Measurements from ENCODE around the gene RNASET2.

The RNASET2 gene

GRCh38 chr6:166929542-166930189, 26.7 kb downstream of the RNASET2 start:
- H3K4me1 ChIP-seq (ENCODE audit: control insufficient read depth in 5 of 5, insufficient read depth in 5 of 5, low read length in 5 of 5): peaks cover 0 to 35% (median 4%) of the 10 kb centered on the region in 5 donors
- H3K27me3 ChIP-seq (ENCODE audit: control insufficient read depth in 5 of 5, insufficient read depth in 4 of 5, low read length in 5 of 5): no peaks in the 10 kb centered on the region
- peaks cover 0 to 3% (median 0%) of the 10 kb centered on the region in 5 donors for H3K9me3 ChIP-seq (ENCODE audit: control insufficient read depth in 5 of 5, low read length in 5 of 5)
- H3K27ac ChIP-seq (ENCODE audit: low read depth, low read length): no peak overlapping the region
- no peak overlapping the region for H3K4me3 ChIP-seq (ENCODE audit: low read depth in 1 of 5, low read length in 5 of 5)
- peaks cover 0 to 50% (median 23%) of the 10 kb centered on the region in 5 donors for H3K36me3 ChIP-seq (ENCODE audit: control insufficient read depth in 5 of 5, insufficient read depth in 5 of 5, low read length in 5 of 5)
- H3K9ac ChIP-seq (ENCODE audit: low read length in 5 of 5): no peak overlapping the region

- peaks cover 0 to 35% (median 4%) of the 10 kb centered on the region in 5 donors for H3K4me1 ChIP-seq (ENCODE audit: control insufficient read depth in 5 of 5, insufficient read depth in 5 of 5, low read length in 5 of 5)
- H3K27ac ChIP-seq (ENCODE audit: low read depth, low read length): no peak overlapping the region
- peaks cover 0 to 42% (median 18%) of the 10 kb centered on the region in 5 donors for H3K36me3 ChIP-seq (ENCODE audit: control insufficient read depth in 5 of 5, insufficient read depth in 5 of 5, low read length in 5 of 5)
These were observed 27.5 kb downstream of the RNASET2 start for GRCh38 chr6:166928644-166929541.

GRCh38 chr6:166927935-166928643, 28.3 kb downstream of the RNASET2 start:
- Histone ChIP-seq H3K9me3 (ENCODE audit: control insufficient read depth in 5 of 5, low read length in 5 of 5) (peaks cover 0 to 3% (median 0%) of the 10 kb centered on the region in 5 donors), H3K4me1 (ENCODE audit: control insufficient read depth in 5 of 5, insufficient read depth in 5 of 5, low read length in 5 of 5) (peaks cover 0 to 35% (median 4%) of the 10 kb centered on the region in 5 donors), H3K27ac (ENCODE audit: low read depth, low read length) (no peak overlapping the region), H3K4me3 (ENCODE audit: low read depth in 1 of 5, low read length in 5 of 5) (no peak overlapping the region), H3K27me3 (ENCODE audit: control insufficient read depth in 5 of 5, insufficient read depth in 4 of 5, low read length in 5 of 5) (no peaks in the 10 kb centered on the region), H3K9ac (ENCODE audit: low read length in 5 of 5) (no peak overlapping the region), H3K36me3 (ENCODE audit: control insufficient read depth in 5 of 5, insufficient read depth in 5 of 5, low read length in 5 of 5) (peaks cover 0 to 36% (median 15%) of the 10 kb centered on the region in 5 donors)

More at GRCh38 chr6:166928644-166929541, 27.5 kb downstream of the RNASET2 start:
- Histone ChIP-seq H3K4me3 (ENCODE audit: low read depth in 1 of 5, low read length in 5 of 5) (no peak overlapping the region), H3K9me3 (ENCODE audit: control insufficient read depth in 5 of 5, low read length in 5 of 5) (peaks cover 0 to 3% (median 0%) of the 10 kb centered on the region in 5 donors), H3K27me3 (ENCODE audit: control insufficient read depth in 5 of 5, insufficient read depth in 4 of 5, low read length in 5 of 5) (no peaks in the 10 kb centered on the region), H3K9ac (ENCODE audit: low read length in 5 of 5) (no peak overlapping the region)

GRCh38 chr6:166927240-166927934, 29.0 kb downstream of the RNASET2 start:
- Histone ChIP-seq H3K4me3 (ENCODE audit: low read depth in 1 of 5, low read length in 5 of 5) (no peak overlapping the region), H3K27me3 (ENCODE audit: control insufficient read depth in 5 of 5, insufficient read depth in 4 of 5, low read length in 5 of 5) (no peaks in the 10 kb centered on the region)

GRCh38 chr6:166926748-166927147, 29.6 kb downstream of the RNASET2 start:
- H3K4me1 ChIP-seq (ENCODE audit: control insufficient read depth in 5 of 5, insufficient read depth in 5 of 5, low read length in 5 of 5): peaks cover 0 to 35% (median 4%) of the 10 kb centered on the region in 5 donors
- H3K9me3 ChIP-seq (ENCODE audit: control insufficient read depth in 5 of 5, low read length in 5 of 5): peaks cover 0 to 3% (median 0%) of the 10 kb centered on the region in 5 donors
- no peak overlapping the region for H3K9ac ChIP-seq (ENCODE audit: low read length in 5 of 5)
- H3K27me3 ChIP-seq (ENCODE audit: control insufficient read depth in 5 of 5, insufficient read depth in 4 of 5, low read length in 5 of 5): no peaks in the 10 kb centered on the region
- no peak overlapping the region for H3K4me3 ChIP-seq (ENCODE audit: low read depth in 1 of 5, low read length in 5 of 5)
- H3K36me3 ChIP-seq (ENCODE audit: control insufficient read depth in 5 of 5, insufficient read depth in 5 of 5, low read length in 5 of 5): peaks cover 0 to 24% (median 12%) of the 10 kb centered on the region in 5 donors
- no peak overlapping the region for H3K27ac ChIP-seq (ENCODE audit: low read depth, low read length)

More at GRCh38 chr6:166927240-166927934, 29.0 kb downstream of the RNASET2 start:
- Histone ChIP-seq H3K36me3 (ENCODE audit: control insufficient read depth in 5 of 5, insufficient read depth in 5 of 5, low read length in 5 of 5) (peaks cover 0 to 29% (median 12%) of the 10 kb centered on the region in 5 donors), H3K27ac (ENCODE audit: low read depth, low read length) (no peak overlapping the region), H3K9me3 (ENCODE audit: control insufficient read depth in 5 of 5, low read length in 5 of 5) (peaks cover 0 to 3% (median 0%) of the 10 kb centered on the region in 5 donors), H3K4me1 (ENCODE audit: control insufficient read depth in 5 of 5, insufficient read depth in 5 of 5, low read length in 5 of 5) (peaks cover 0 to 35% (median 4%) of the 10 kb centered on the region in 5 donors), H3K9ac (ENCODE audit: low read length in 5 of 5) (no peak overlapping the region)

- H3K9ac ChIP-seq (ENCODE audit: low read length in 5 of 5): peak overlapping the region in 1 of 5 donors; percentile 8
- no peak overlapping the region for H3K27ac ChIP-seq (ENCODE audit: low read depth, low read length)
These were observed 31.0 kb downstream of the RNASET2 start for GRCh38 chr6:166925141-166925996.

GRCh38 chr6:166924531-166924930, 31.8 kb downstream of the RNASET2 start:
- Histone ChIP-seq H3K27ac (ENCODE audit: low read depth, low read length) (no peak overlapping the region), H3K9me3 (ENCODE audit: control insufficient read depth in 5 of 5, low read length in 5 of 5) (no peaks in the 10 kb centered on the region), H3K4me1 (ENCODE audit: control insufficient read depth in 5 of 5, insufficient read depth in 5 of 5, low read length in 5 of 5) (peaks cover 0 to 24% (median 4%) of the 10 kb centered on the region in 5 donors), H3K9ac (ENCODE audit: low read length in 5 of 5) (no peak overlapping the region), H3K27me3 (ENCODE audit: control insufficient read depth in 5 of 5, insufficient read depth in 4 of 5, low read length in 5 of 5) (no peaks in the 10 kb centered on the region), H3K36me3 (ENCODE audit: control insufficient read depth in 5 of 5, insufficient read depth in 5 of 5, low read length in 5 of 5) (peaks cover 0 to 12% (median 7%) of the 10 kb centered on the region in 5 donors), H3K4me3 (ENCODE audit: low read depth in 1 of 5, low read length in 5 of 5) (no peak overlapping the region)

More at GRCh38 chr6:166925141-166925996, 31.0 kb downstream of the RNASET2 start:
- Histone ChIP-seq H3K36me3 (ENCODE audit: control insufficient read depth in 5 of 5, insufficient read depth in 5 of 5, low read length in 5 of 5) (peaks cover 0 to 13% (median 10%) of the 10 kb centered on the region in 5 donors), H3K4me1 (ENCODE audit: control insufficient read depth in 5 of 5, insufficient read depth in 5 of 5, low read length in 5 of 5) (peaks cover 0 to 33% (median 4%) of the 10 kb centered on the region in 5 donors), H3K4me3 (ENCODE audit: low read depth in 1 of 5, low read length in 5 of 5) (no peak overlapping the region), H3K9me3 (ENCODE audit: control insufficient read depth in 5 of 5, low read length in 5 of 5) (peaks cover 0 to 2% (median 0%) of the 10 kb centered on the region in 5 donors), H3K27me3 (ENCODE audit: control insufficient read depth in 5 of 5, insufficient read depth in 4 of 5, low read length in 5 of 5) (no peaks in the 10 kb centered on the region)

GRCh38 chr6:166922937-166923336, 33.4 kb downstream of the RNASET2 start:
- Histone ChIP-seq H3K4me3 (ENCODE audit: low read depth in 1 of 5, low read length in 5 of 5) (no peak overlapping the region), H3K9me3 (ENCODE audit: control insufficient read depth in 5 of 5, low read length in 5 of 5) (no peaks in the 10 kb centered on the region), H3K27ac (ENCODE audit: low read depth, low read length) (no peak overlapping the region), H3K4me1 (ENCODE audit: control insufficient read depth in 5 of 5, insufficient read depth in 5 of 5, low read length in 5 of 5) (peaks cover 0 to 12% (median 2%) of the 10 kb centered on the region in 5 donors), H3K27me3 (ENCODE audit: control insufficient read depth in 5 of 5, insufficient read depth in 4 of 5, low read length in 5 of 5) (no peaks in the 10 kb centered on the region), H3K9ac (ENCODE audit: low read length in 5 of 5) (no peak overlapping the region), H3K36me3 (ENCODE audit: control insufficient read depth in 5 of 5, insufficient read depth in 5 of 5, low read length in 5 of 5) (peaks cover 0 to 2% (median 0%) of the 10 kb centered on the region in 5 donors)

Data from subcutaneous abdominal adipose tissue (tissue), 5 donors.